Trophoblast cell (in vitro differentiated cells and primary cell): ENCODE data around the gene SMIM44.

ENCODE experiments used
- DNase-seq, 2 donors: peaks; one replicate each; pipeline ENCODE4 v3.0.0-alpha.2; 2016
- H2AFZ ChIP-seq: 2 replicates; pipeline ENCODE4 v1.6.1; 2013; ENCODE audit warnings: low read length, moderate library complexity, mild to moderate bottlenecking; ENCODE audit not compliant: insufficient read depth, poor library complexity
- H2AK5ac ChIP-seq: 2 replicates; pipeline ENCODE4 v1.6.1; 2013; ENCODE audit warnings: mild to moderate bottlenecking, low read length
- H2BK120ac ChIP-seq: 2 replicates; pipeline ENCODE4 v1.6.1; 2013; ENCODE audit warnings: low read length, mild to moderate bottlenecking, moderate library complexity; ENCODE audit not compliant: insufficient read depth, poor library complexity
- H2BK12ac ChIP-seq: 2 replicates; pipeline ENCODE4 v1.6.1; 2013; ENCODE audit warnings: mild to moderate bottlenecking, low read length, moderate library complexity
- H2BK5ac ChIP-seq: 2 replicates; pipeline ENCODE4 v1.6.1; 2013; ENCODE audit warnings: low read length, low read depth, moderate library complexity, mild to moderate bottlenecking; ENCODE audit not compliant: poor library complexity
- H3K14ac ChIP-seq: 2 replicates; pipeline ENCODE4 v1.6.1; 2013; ENCODE audit warnings: mild to moderate bottlenecking, low read length
- H3K18ac ChIP-seq: 2 replicates; pipeline ENCODE4 v1.6.1; 2013; ENCODE audit warnings: mild to moderate bottlenecking, low read length
- H3K23ac ChIP-seq: 2 replicates; pipeline ENCODE4 v1.6.1; 2013; ENCODE audit warnings: low read length
- H3K27ac ChIP-seq: 2 replicates; pipeline ENCODE4 v1.5.1; 2013; ENCODE audit warnings: low read depth, mild to moderate bottlenecking, inconsistent platforms, low read length, moderate library complexity
- H3K27me3 ChIP-seq: 2 replicates; pipeline ENCODE4 v1.6.1; 2013; ENCODE audit warnings: inconsistent platforms, mild to moderate bottlenecking, low read length, moderate library complexity; ENCODE audit not compliant: insufficient read depth
- H3K36me3 ChIP-seq, 2 experiments: 1 replicate in 1 of 2; 2 replicates in 1 of 2; pipeline ENCODE4 v1.6.1; 2013; ENCODE audit warnings: low read length in 2 of 2, mild to moderate bottlenecking in 2 of 2, moderate library complexity in 1 of 2; ENCODE audit not compliant: insufficient read depth in 2 of 2, control insufficient read depth in 1 of 2
- H3K4ac ChIP-seq: 2 replicates; pipeline ENCODE4 v1.6.1; 2013; ENCODE audit warnings: low read depth, mild to moderate bottlenecking, low read length, moderate library complexity
- H3K4me1 ChIP-seq, 2 experiments: 1 replicate in 1 of 2; 2 replicates in 1 of 2; pipeline ENCODE4 v1.6.1; 2013; ENCODE audit warnings: low read length in 2 of 2, mild to moderate bottlenecking in 2 of 2, moderate library complexity in 1 of 2; ENCODE audit not compliant: insufficient read depth in 2 of 2, control insufficient read depth in 1 of 2
- H3K4me2 ChIP-seq: 2 replicates; pipeline ENCODE4 v1.6.1; 2013; ENCODE audit warnings: inconsistent platforms, mild to moderate bottlenecking, low read length, moderate library complexity
- H3K4me3 ChIP-seq: 2 replicates; pipeline ENCODE4 v1.5.1; 2013; ENCODE audit warnings: mild to moderate bottlenecking, low read depth, low read length, inconsistent platforms
- H3K79me1 ChIP-seq: one replicate; pipeline ENCODE4 v1.6.1; 2013; ENCODE audit warnings: low read length
- H3K79me2 ChIP-seq: 2 replicates; pipeline ENCODE4 v1.6.1; 2013; ENCODE audit warnings: low read length, mild to moderate bottlenecking; ENCODE audit not compliant: control insufficient read depth, insufficient read depth, poor library complexity
- H3K9ac ChIP-seq: 2 replicates; pipeline ENCODE4 v1.6.1; 2013; ENCODE audit warnings: mild to moderate bottlenecking, low read length
- H3K9me3 ChIP-seq: 2 replicates; pipeline ENCODE4 v1.6.1; 2013; ENCODE audit warnings: low read depth, mild to moderate bottlenecking, control low read depth, inconsistent platforms, low read length; ENCODE audit not compliant: insufficient read depth
- H4K12ac ChIP-seq: 2 replicates; pipeline ENCODE4 v1.6.1; 2013; ENCODE audit warnings: low read depth, mild to moderate bottlenecking, low read length, moderate library complexity
- H4K8ac ChIP-seq: 2 replicates; pipeline ENCODE4 v1.6.1; 2013; ENCODE audit warnings: low read depth, mild to moderate bottlenecking, low read length, moderate library complexity
- H4K91ac ChIP-seq: one replicate; pipeline ENCODE4 v1.6.1; 2013; ENCODE audit warnings: low read depth, mild to moderate bottlenecking, low read length, moderate library complexity
- WGBS: extraction: QIAGEN DNeasy Blood & Tissue Kit; methylation state at CpG from one replicate; pipeline ENCODE4 v1.1.7; 2013; ENCODE audit warnings: missing lambda C conversion rate; ENCODE audit not compliant: insufficient read length, insufficient coverage; ENCODE audit errors: extremely low coverage; 5-methylcytosine and 5-hydroxymethylcytosine counted together

The SMIM44 gene

DNA sequence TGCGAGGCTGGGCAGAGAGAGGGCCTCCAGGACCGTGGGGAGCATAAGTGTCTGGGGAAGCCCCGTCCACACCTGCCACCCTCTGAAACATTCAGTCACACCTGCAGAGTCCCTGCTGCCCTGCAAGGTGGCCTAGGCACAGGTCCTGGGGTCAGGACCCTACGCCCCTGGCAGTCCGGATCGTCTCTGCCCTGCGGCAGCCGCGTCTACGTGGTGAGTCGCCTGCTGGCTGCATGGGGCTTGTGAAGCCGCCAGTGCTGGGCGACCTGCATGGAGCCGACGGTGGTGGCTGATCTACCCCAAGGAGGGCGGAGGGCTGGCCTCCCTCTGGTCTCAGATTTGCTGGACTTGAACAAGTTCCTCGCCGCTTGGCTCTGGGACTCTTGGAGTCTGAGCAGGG, 35.9 kb upstream of the SMIM44 start:
- Histone ChIP-seq H4K8ac (no peak overlapping the region), H2AK5ac (no peak overlapping the region), H3K36me3 (peaks cover 54 to 56% of the 10 kb centered on the region in 2 experiments), H3K4ac (no peak overlapping the region), H3K18ac (no peak overlapping the region), H2BK12ac (no peak overlapping the region), H3K27ac (no peak overlapping the region), H2BK5ac (no peak overlapping the region), H3K79me2 (peaks cover 15% of the 10 kb centered on the region), H3K4me1 (peaks cover 20 to 33% of the 10 kb centered on the region in 2 experiments), H3K27me3 (no peaks in the 10 kb centered on the region), H3K23ac (no peak overlapping the region), H2BK120ac (no peak overlapping the region), H3K79me1 (peaks cover 4% of the 10 kb centered on the region), H4K12ac (no peak overlapping the region), H3K4me3 (no peak overlapping the region), H4K91ac (no peak overlapping the region), H3K9me3 (peaks cover 3% of the 10 kb centered on the region), H3K9ac (no peak overlapping the region), H3K14ac (no peak overlapping the region), H3K4me2 (no peak overlapping the region), H2AFZ (no peak overlapping the region)
- DNase-seq = peak; percentile 90 to 92
- WGBS = no CpG with 5 or more reads among the region's 18 CpGs

GRCh38 chr19:3518659-3519058, 35.4 kb upstream of the SMIM44 start:
- Histone ChIP-seq H2BK120ac (no peak overlapping the region), H3K79me1 (peaks cover 4% of the 10 kb centered on the region), H3K27ac (no peak overlapping the region), H3K9ac (no peak overlapping the region), H3K9me3 (peaks cover 3% of the 10 kb centered on the region), H3K4ac (peak overlapping the region; percentile 47), H2BK12ac (no peak overlapping the region), H3K4me1 (peaks cover 20 to 36% of the 10 kb centered on the region in 2 experiments), H2AK5ac (no peak overlapping the region), H2AFZ (no peak overlapping the region), H3K4me3 (no peak overlapping the region), H4K12ac (no peak overlapping the region), H3K79me2 (peaks cover 17% of the 10 kb centered on the region), H3K18ac (no peak overlapping the region), H3K14ac (no peak overlapping the region), H3K36me3 (peaks cover 54 to 55% of the 10 kb centered on the region in 2 experiments), H4K91ac (no peak overlapping the region), H4K8ac (no peak overlapping the region), H3K27me3 (no peaks in the 10 kb centered on the region), H2BK5ac (no peak overlapping the region), H3K4me2 (no peak overlapping the region), H3K23ac (no peak overlapping the region)
- no peak for DNase-seq
- WGBS = no CpG with 5 or more reads among the region's 2 CpGs

GRCh38 chr19:3518255-3518654, 35.0 kb upstream of the SMIM44 start:
- Histone ChIP-seq H3K27me3 (no peaks in the 10 kb centered on the region), H3K4ac (peak overlapping the region; percentile 47), H3K36me3 (peaks cover 53 to 55% of the 10 kb centered on the region in 2 experiments), H2BK120ac (no peak overlapping the region), H3K4me1 (peaks cover 20 to 36% of the 10 kb centered on the region in 2 experiments), H3K9me3 (peaks cover 3% of the 10 kb centered on the region), H3K18ac (no peak overlapping the region), H2BK12ac (no peak overlapping the region), H4K91ac (no peak overlapping the region), H4K8ac (no peak overlapping the region), H3K4me3 (no peak overlapping the region), H3K9ac (no peak overlapping the region), H2BK5ac (no peak overlapping the region), H2AK5ac (no peak overlapping the region), H4K12ac (no peak overlapping the region), H3K4me2 (no peak overlapping the region), H3K79me1 (peaks cover 4% of the 10 kb centered on the region), H3K14ac (no peak overlapping the region), H3K23ac (no peak overlapping the region), H3K27ac (no peak overlapping the region), H2AFZ (no peak overlapping the region), H3K79me2 (peaks cover 18% of the 10 kb centered on the region)
- DNase-seq = no peak
- no CpG with 5 or more reads among the region's 10 CpGs for WGBS

DNA sequence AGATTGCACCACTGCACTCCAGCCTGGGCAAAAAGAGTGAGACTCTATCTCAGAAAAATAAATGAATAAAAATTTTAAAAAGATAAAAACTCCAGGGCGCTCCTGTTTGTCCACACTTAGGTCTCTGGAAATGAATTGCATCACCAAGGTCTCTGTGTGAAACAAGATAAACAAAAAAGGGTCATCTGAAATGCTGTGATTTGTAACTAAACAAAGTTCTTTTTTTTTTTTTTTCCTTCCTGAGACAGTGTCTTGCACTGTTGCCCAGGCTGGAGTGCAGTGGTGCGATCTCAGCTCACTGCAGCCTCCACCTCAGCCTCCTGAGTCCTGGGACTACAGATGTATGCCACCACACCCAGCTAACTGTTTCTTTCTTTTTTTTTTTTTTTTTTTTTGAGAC, 34.4 kb upstream of the SMIM44 start:
- Histone ChIP-seq H3K79me2 (peaks cover 23% of the 10 kb centered on the region), H4K12ac (no peak overlapping the region), H2BK5ac (no peak overlapping the region), H3K9me3 (peaks cover 3% of the 10 kb centered on the region), H3K14ac (no peak overlapping the region), H3K4me1 (peaks cover 20 to 36% of the 10 kb centered on the region in 2 experiments), H3K27ac (no peak overlapping the region), H3K4me3 (no peak overlapping the region), H2AK5ac (no peak overlapping the region), H2BK120ac (no peak overlapping the region), H3K4me2 (no peak overlapping the region), H4K91ac (no peak overlapping the region), H3K4ac (no peak overlapping the region), H3K79me1 (peaks cover 4% of the 10 kb centered on the region), H2BK12ac (no peak overlapping the region), H2AFZ (no peak overlapping the region), H3K9ac (no peak overlapping the region), H3K23ac (no peak overlapping the region), H4K8ac (no peak overlapping the region), H3K36me3 (peaks cover 51 to 55% of the 10 kb centered on the region in 2 experiments), H3K27me3 (no peaks in the 10 kb centered on the region), H3K18ac (no peak overlapping the region)
- WGBS = no CpG with 5 or more reads among the region's 2 CpGs
- no peak for DNase-seq
